ENCODE data around the gene RCSD1. TPM values are rescaled to one million over a fixed set of nuclear protein-coding genes. Genes with fewer than 3 reads are reported as not detected.

The RCSD1 gene
- total RNA-seq (10 to 100 TPM; 42.3 to 44.6 TPM), total RNA-seq (11.4 to 363 (median 128) reads per million in 172 experiments)
- polyA plus RNA-seq (2013, experiment 1 of 2), result 142 TPM
- 146 TPM for polyA plus RNA-seq (2013, experiment 2 of 2)

GRCh38 chr1:167629681-167630567 is at the start of gene RCSD1:
Gene RCSD1, plus strand, starts transcription at chr1:167630232. Its CDS starts 192 bp downstream, at chr1:167630424.
- Histone ChIP-seq H3K9me3 (ENCODE audit: control insufficient read depth in 1 of 2, insufficient read depth in 1 of 2, low read length in 2 of 2) (peaks cover 1 to 8% of the 10 kb centered on the region in 2 experiments), H3K27ac (ENCODE audit: low read depth in 1 of 2, low read length in 2 of 2) (peak within 1 kb of the TSS; percentile 90 to 92), H3K27me3 (ENCODE audit: control insufficient read depth in 1 of 2, insufficient read depth in 2 of 2, low read length in 2 of 2) (no peaks in the 10 kb centered on the region), H3K36me3 (ENCODE audit: insufficient read depth, low read length) (peaks cover 17% of the 10 kb centered on the region), H3K4me1 (ENCODE audit: insufficient read depth, low read length) (peaks cover 69% of the 10 kb centered on the region), H3K4me3 (ENCODE audit: low read length) (peak within 1 kb of the TSS; percentile 97)
- peaks cover 89% of the 10 kb centered on the region for H3K4me1 Mint-ChIP-seq (ENCODE audit: low read depth)
- H3K27me3 Mint-ChIP-seq, result no peaks in the 10 kb centered on the region
- ATAC-seq (ENCODE audit: poor library complexity) (no peak), DNase-seq (peak in 12 of 14 experiments; percentile 23 to 79 (median 56))
- TF ChIP-seq CTCF (IDR thresholded peaks at IDR 0.05), result no peak
- H3K36me3 Mint-ChIP-seq (ENCODE audit: low read depth), result peaks cover 45% of the 10 kb centered on the region
- H3K27ac Mint-ChIP-seq, result peak within 1 kb of the TSS; percentile 93
- ChIA-PET POLR2A (interaction anchor here (0.7 to 7.7 kb wide), 7 partner anchors 13 to 113 kb away, joined by 3 to 104 read pairs (median 7); no protein-coding TSS in a partner anchor), CTCF (interaction anchor here (2.2 kb wide), 1 partner anchor 85 kb away, joined by 6 read pairs; no protein-coding TSS in a partner anchor)
- intact Hi-C loops (cut with DNase I, micrococcal nuclease), result loop anchor here (2.0 to 10.0 kb wide), 5 partner anchors 27 to 307 kb away; partner anchors contain the start of genes CREG1 (in 1 of the 2), DCAF6 (in 1 of the 2) and MPC2 (in 1 of the 2)
- peak within 1 kb of the TSS; percentile 94 for H3K4me3 Mint-ChIP-seq
- peaks cover 8% of the 10 kb centered on the region for H3K9me3 Mint-ChIP-seq

- H3K4me1 ChIP-seq (ENCODE audit: insufficient read depth, low read length), result no peaks in the 10 kb centered on the region
- H3K9me3 ChIP-seq (ENCODE audit: control insufficient read depth in 1 of 2, insufficient read depth in 1 of 2, low read length in 2 of 2), result no peaks in the 10 kb centered on the region
- Mint-ChIP-seq H3K27ac (no peak overlapping the region), H3K27me3 (no peaks in the 10 kb centered on the region), H3K9me3 (no peaks in the 10 kb centered on the region), H3K4me3 (no peak overlapping the region), H3K4me1 (ENCODE audit: low read depth) (no peaks in the 10 kb centered on the region), H3K36me3 (ENCODE audit: low read depth) (no peaks in the 10 kb centered on the region)
- TF ChIP-seq CTCF (IDR thresholded peaks at IDR 0.05), result no peak
- ChIA-PET POLR2A (no interaction called here), CTCF (no interaction called here)
- H3K4me3 ChIP-seq (ENCODE audit: low read length), result no peak overlapping the region
- H3K36me3 ChIP-seq (ENCODE audit: insufficient read depth, low read length), result no peaks in the 10 kb centered on the region
- ATAC-seq (ENCODE audit: poor library complexity) (no peak), DNase-seq (no peak)
- no peaks in the 10 kb centered on the region for H3K27me3 ChIP-seq (ENCODE audit: control insufficient read depth in 1 of 2, insufficient read depth in 2 of 2, low read length in 2 of 2)
- H3K27ac ChIP-seq (ENCODE audit: low read depth in 1 of 2, low read length in 2 of 2), result no peak overlapping the region
- intact Hi-C loops (cut with DNase I, micrococcal nuclease), result no loop called here
These were observed 48.0 kb upstream of the RCSD1 start for GRCh38 chr1:167582064-167582463.

- ChIA-PET POLR2A (no interaction called here), CTCF (no interaction called here)
- no peaks in the 10 kb centered on the region for H3K36me3 ChIP-seq (ENCODE audit: insufficient read depth, low read length)
- no peaks in the 10 kb centered on the region for H3K36me3 Mint-ChIP-seq (ENCODE audit: low read depth)
- H3K27me3 ChIP-seq (ENCODE audit: control insufficient read depth in 1 of 2, insufficient read depth in 2 of 2, low read length in 2 of 2), result no peaks in the 10 kb centered on the region
- no peaks in the 10 kb centered on the region for H3K4me1 Mint-ChIP-seq (ENCODE audit: low read depth)
- DNase-seq (no peak), ATAC-seq (ENCODE audit: poor library complexity) (no peak)
- H3K27ac Mint-ChIP-seq, result no peak overlapping the region
- H3K9me3 Mint-ChIP-seq, result no peaks in the 10 kb centered on the region
- TF ChIP-seq CTCF (IDR thresholded peaks at IDR 0.05), result no peak
- no peak overlapping the region for H3K4me3 Mint-ChIP-seq
- no peaks in the 10 kb centered on the region for H3K9me3 ChIP-seq (ENCODE audit: control insufficient read depth in 1 of 2, insufficient read depth in 1 of 2, low read length in 2 of 2)
- H3K4me1 ChIP-seq (ENCODE audit: insufficient read depth, low read length), result no peaks in the 10 kb centered on the region
- no peaks in the 10 kb centered on the region for H3K27me3 Mint-ChIP-seq
- H3K27ac ChIP-seq (ENCODE audit: low read depth in 1 of 2, low read length in 2 of 2), result no peak overlapping the region
- H3K4me3 ChIP-seq (ENCODE audit: low read length), result no peak overlapping the region
- intact Hi-C loops (cut with DNase I, micrococcal nuclease), result no loop called here
These were observed 47.3 kb upstream of the RCSD1 start for GRCh38 chr1:167582722-167583121.

Data from CD4-positive, alpha-beta T cell (primary cell).